HG03354 (cell line): ENCODE measurements around the gene GPHA2.

Experiments
- ATAC-seq: cut with Tn5 transposase; IDR thresholded peaks from one replicate; pipeline ENCODE4 v1.9.1; 2021; ENCODE audit warnings: mild to moderate bottlenecking; ENCODE audit not compliant: unreplicated experiment, poor library complexity, severe bottlenecking

GPHA2 gene

GRCh38 chr11:64932324-64932723 is 3.4 kb downstream of the GPHA2 start:
- no peak for ATAC-seq

GRCh38 chr11:64931290-64931689 is 4.4 kb downstream of the GPHA2 start:
- no peak for ATAC-seq

- ATAC-seq, result no peak
These were observed 5.4 kb downstream of the GPHA2 start for GRCh38 chr11:64930340-64930739.

- no peak for ATAC-seq
These were observed 6.1 kb downstream of the GPHA2 start for GRCh38 chr11:64929625-64930024.

GRCh38 chr11:64928957-64929356 is 6.7 kb downstream of the GPHA2 start:
- ATAC-seq, result no peak

GRCh38 chr11:64926689-64927088 is 9.0 kb downstream of the GPHA2 start:
- no peak for ATAC-seq

- no peak for ATAC-seq
These were observed 9.9 kb downstream of the GPHA2 start for GRCh38 chr11:64925536-64926436.

GRCh38 chr11:64924910-64925284 is 10.8 kb downstream of the GPHA2 start:
- no peak for ATAC-seq

GRCh38 chr11:64923944-64924909 is 11.5 kb downstream of the GPHA2 start, which contains the start of gene PPP2R5B:
Gene PPP2R5B (plus strand): TSS chr11:64924689. CDS start chr11:64925735, 1,046 bp downstream.
- peak; percentile 87 for ATAC-seq

GRCh38 chr11:64923151-64923661 is 12.5 kb downstream of the GPHA2 start:
- ATAC-seq, result no peak

- no peak for ATAC-seq
These were observed 14.3 kb downstream of the GPHA2 start for GRCh38 chr11:64921384-64921783.

- ATAC-seq, result no peak
These were observed 15.6 kb downstream of the GPHA2 start for GRCh38 chr11:64920124-64920523.

- no peak for ATAC-seq
These were observed 16.1 kb downstream of the GPHA2 start for GRCh38 chr11:64919627-64920026.

GRCh38 chr11:64918017-64918416 is 17.7 kb downstream of the GPHA2 start:
- no peak for ATAC-seq

- ATAC-seq, result no peak
These were observed 18.1 kb downstream of the GPHA2 start for GRCh38 chr11:64917663-64917995.

GRCh38 chr11:64916775-64917662 is 18.7 kb downstream of the GPHA2 start, which contains the start of gene ATG2A:
Gene ATG2A (minus strand): TSS chr11:64917209. CDS start chr11:64917135, 74 bp downstream.
- peak; percentile 96 for ATAC-seq

- ATAC-seq, result peak; percentile 23
These were observed 19.5 kb downstream of the GPHA2 start for GRCh38 chr11:64916040-64916774.

- ATAC-seq, result no peak
These were observed 20.3 kb downstream of the GPHA2 start for GRCh38 chr11:64915376-64915887.
